ENCODE results near the gene SPTLC3. TPM values are rescaled to one million over a fixed set of nuclear protein-coding genes. Genes with fewer than 3 reads are reported as not detected.

The SPTLC3 gene
- total RNA-seq, 2 experiments from 2014 or later, result not detected

GRCh38 chr20:13149371-13150105 is 140.8 kb downstream of the SPTLC3 start:
- Histone ChIP-seq H3K4me2 (ENCODE audit: low read length) (no peak overlapping the region), H3K9me3 (ENCODE audit: low read length) (no peaks in the 10 kb centered on the region), H3K27ac (ENCODE audit: low read depth, low read length, poor library complexity, severe bottlenecking) (no peak overlapping the region), H3K9me2 (ENCODE audit: insufficient read depth, low read length) (no peaks in the 10 kb centered on the region), H3K79me2 (ENCODE audit: insufficient read depth, low read depth, low read length) (no peaks in the 10 kb centered on the region), H3K36me3 (ENCODE audit: insufficient read depth, low read length) (no peaks in the 10 kb centered on the region), H4K20me1 (ENCODE audit: insufficient read depth, low read length) (no peaks in the 10 kb centered on the region), H2AFZ (ENCODE audit: low read length) (no peak overlapping the region), H3K4me3 (ENCODE audit: low read depth, low read length, poor library complexity, severe bottlenecking) (no peak overlapping the region), H3K4me1 (ENCODE audit: insufficient read depth, low read length, poor library complexity, severe bottlenecking) (no peaks in the 10 kb centered on the region)
- no peak for DNase-seq (ENCODE audit: low spot score)
- CTCF ChIA-PET (ENCODE audit: unreplicated experiment), result no interaction called here
- POLR2A ChIA-PET, result interaction anchor here (0.9 kb wide), 1 partner anchor 9 kb away, joined by 3 read pairs; no protein-coding TSS in a partner anchor
- no TSS peak for BruUV-seq (replicated peaks)
- intact Hi-C loops (cut with micrococcal nuclease; ENCODE audit: unreplicated experiment), result no loop called here
- no peak for TF ChIP-seq EZH2phosphoT487 (IDR thresholded peaks at IDR 0.05; ENCODE audit: borderline replicate concordance, low read depth, low read length)
- TF ChIP-seq CTCF (conservative IDR thresholded peaks at IDR 0.05; ENCODE audit: low read length), result no peak

- TF ChIP-seq EZH2phosphoT487 (IDR thresholded peaks at IDR 0.05; ENCODE audit: borderline replicate concordance, low read depth, low read length), result no peak
- no peak for TF ChIP-seq CTCF (conservative IDR thresholded peaks at IDR 0.05; ENCODE audit: low read length)
- no peaks in the 10 kb centered on the region for H3K36me3 ChIP-seq (ENCODE audit: insufficient read depth, low read length)
- H3K4me3 ChIP-seq (ENCODE audit: low read depth, low read length, poor library complexity, severe bottlenecking), result no peak overlapping the region
- no peak overlapping the region for H3K4me2 ChIP-seq (ENCODE audit: low read length)
- intact Hi-C loops (cut with micrococcal nuclease; ENCODE audit: unreplicated experiment), result no loop called here
- DNase-seq (ENCODE audit: low spot score), result no peak
- ChIA-PET POLR2A (interaction anchor here (0.6 to 0.9 kb wide), 2 partner anchors 17 to 18 kb away, joined by 3 read pairs; no protein-coding TSS in a partner anchor), CTCF (ENCODE audit: unreplicated experiment) (no interaction called here)
- no peak overlapping the region for H3K27ac ChIP-seq (ENCODE audit: low read depth, low read length, poor library complexity, severe bottlenecking)
- H2AFZ ChIP-seq (ENCODE audit: low read length), result no peak overlapping the region
- H4K20me1 ChIP-seq (ENCODE audit: insufficient read depth, low read length), result no peaks in the 10 kb centered on the region
- no peaks in the 10 kb centered on the region for H3K79me2 ChIP-seq (ENCODE audit: insufficient read depth, low read depth, low read length)
- H3K4me1 ChIP-seq (ENCODE audit: insufficient read depth, low read length, poor library complexity, severe bottlenecking), result no peaks in the 10 kb centered on the region
- H3K9me2 ChIP-seq (ENCODE audit: insufficient read depth, low read length), result no peaks in the 10 kb centered on the region
- H3K9me3 ChIP-seq (ENCODE audit: low read length), result no peaks in the 10 kb centered on the region
- no TSS peak for BruUV-seq (replicated peaks)
These were observed 149.6 kb downstream of the SPTLC3 start for GRCh38 chr20:13158369-13158768.

GRCh38 chr20:13159889-13160288 is 151.1 kb downstream of the SPTLC3 start:
- H3K27ac ChIP-seq (ENCODE audit: low read depth, low read length, poor library complexity, severe bottlenecking), result no peak overlapping the region
- H4K20me1 ChIP-seq (ENCODE audit: insufficient read depth, low read length), result no peaks in the 10 kb centered on the region
- no peaks in the 10 kb centered on the region for H3K36me3 ChIP-seq (ENCODE audit: insufficient read depth, low read length)
- H3K4me1 ChIP-seq (ENCODE audit: insufficient read depth, low read length, poor library complexity, severe bottlenecking), result no peaks in the 10 kb centered on the region
- intact Hi-C loops (cut with micrococcal nuclease; ENCODE audit: unreplicated experiment), result no loop called here
- no peak overlapping the region for H3K4me3 ChIP-seq (ENCODE audit: low read depth, low read length, poor library complexity, severe bottlenecking)
- no peaks in the 10 kb centered on the region for H3K79me2 ChIP-seq (ENCODE audit: insufficient read depth, low read depth, low read length)
- no peaks in the 10 kb centered on the region for H3K9me3 ChIP-seq (ENCODE audit: low read length)
- ChIA-PET CTCF (ENCODE audit: unreplicated experiment) (no interaction called here), POLR2A (no interaction called here)
- H2AFZ ChIP-seq (ENCODE audit: low read length), result no peak overlapping the region
- DNase-seq (ENCODE audit: low spot score), result no peak
- no peak for TF ChIP-seq EZH2phosphoT487 (IDR thresholded peaks at IDR 0.05; ENCODE audit: borderline replicate concordance, low read depth, low read length)
- TF ChIP-seq CTCF (conservative IDR thresholded peaks at IDR 0.05; ENCODE audit: low read length), result no peak
- no TSS peak for BruUV-seq (replicated peaks)
- H3K9me2 ChIP-seq (ENCODE audit: insufficient read depth, low read length), result no peaks in the 10 kb centered on the region
- H3K4me2 ChIP-seq (ENCODE audit: low read length), result no peak overlapping the region
